WTC11 (cell line): ENCODE results near the gene ZNF853.
A peak's percentile ranks its signal among the peaks of the same experiment; 100 is the strongest.

Experiments used
- ATF1 ChIP-seq: sonication (generic); formaldehyde crosslinking; IDR thresholded peaks from 2 replicates; pipeline ENCODE4 v1.8.1; 2023; ENCODE audit warnings: mild to moderate bottlenecking, moderate library complexity, missing genetic modification reagents
- ATF3 ChIP-seq: sonication (generic); formaldehyde crosslinking; conservative IDR thresholded peaks from 2 replicates; pipeline ENCODE4 v1.8.1; 2022; ENCODE audit warnings: mild to moderate bottlenecking, missing genetic modification reagents
- CREB1 ChIP-seq: sonication (generic); formaldehyde crosslinking; IDR thresholded peaks from 2 replicates; pipeline ENCODE4 v1.8.0; 2023; ENCODE audit warnings: mild to moderate bottlenecking, missing genetic modification reagents
- KAT7 ChIP-seq: sonication (generic); formaldehyde crosslinking; IDR thresholded peaks from 2 replicates; pipeline ENCODE4 v1.8.1; 2023; ENCODE audit warnings: missing genetic modification reagents, mild to moderate bottlenecking, borderline replicate concordance
- NR2C2 ChIP-seq: sonication (generic); formaldehyde crosslinking; IDR thresholded peaks from 2 replicates; pipeline ENCODE4 v1.8.0; 2022; ENCODE audit warnings: mild to moderate bottlenecking, missing genetic modification reagents
- SP1 ChIP-seq: sonication (generic); formaldehyde crosslinking; conservative IDR thresholded peaks from 2 replicates; pipeline ENCODE4 v1.8.1; 2022; ENCODE audit warnings: missing genetic modification reagents
- ZNF232 ChIP-seq: sonication (generic); formaldehyde crosslinking; IDR thresholded peaks from 2 replicates; pipeline ENCODE4 v1.8.0; 2022; ENCODE audit warnings: mild to moderate bottlenecking, missing genetic modification reagents
- TF ChIP-seq, protein P1 (sequence below): fragments of 200-600 bp; IDR thresholded peaks from 2 replicates; pipeline ENCODE4 v1.8.0; 2022; ENCODE audit warnings: antibody characterized with exemption

GRCh38 chr7:6615723-6616555, 529 bp downstream of the ZNF853 start:
- TF ChIP-seq ATF3 (CRISPR knock-in tag) = no peak
- TF ChIP-seq, protein P1, sequence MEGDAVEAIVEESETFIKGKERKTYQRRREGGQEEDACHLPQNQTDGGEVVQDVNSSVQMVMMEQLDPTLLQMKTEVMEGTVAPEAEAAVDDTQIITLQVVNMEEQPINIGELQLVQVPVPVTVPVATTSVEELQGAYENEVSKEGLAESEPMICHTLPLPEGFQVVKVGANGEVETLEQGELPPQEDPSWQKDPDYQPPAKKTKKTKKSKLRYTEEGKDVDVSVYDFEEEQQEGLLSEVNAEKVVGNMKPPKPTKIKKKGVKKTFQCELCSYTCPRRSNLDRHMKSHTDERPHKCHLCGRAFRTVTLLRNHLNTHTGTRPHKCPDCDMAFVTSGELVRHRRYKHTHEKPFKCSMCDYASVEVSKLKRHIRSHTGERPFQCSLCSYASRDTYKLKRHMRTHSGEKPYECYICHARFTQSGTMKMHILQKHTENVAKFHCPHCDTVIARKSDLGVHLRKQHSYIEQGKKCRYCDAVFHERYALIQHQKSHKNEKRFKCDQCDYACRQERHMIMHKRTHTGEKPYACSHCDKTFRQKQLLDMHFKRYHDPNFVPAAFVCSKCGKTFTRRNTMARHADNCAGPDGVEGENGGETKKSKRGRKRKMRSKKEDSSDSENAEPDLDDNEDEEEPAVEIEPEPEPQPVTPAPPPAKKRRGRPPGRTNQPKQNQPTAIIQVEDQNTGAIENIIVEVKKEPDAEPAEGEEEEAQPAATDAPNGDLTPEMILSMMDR = no peak
- no peak for TF ChIP-seq ZNF232 (CRISPR knock-in tag)
- TF ChIP-seq SP1 (CRISPR knock-in tag) = peak; percentile 44; the same call in 1 of the 2 replicates
- no peak for TF ChIP-seq CREB1 (CRISPR knock-in tag)
- no peak for TF ChIP-seq NR2C2 (CRISPR knock-in tag)
- no peak for TF ChIP-seq KAT7 (CRISPR knock-in tag)
- no peak for TF ChIP-seq ATF1 (CRISPR knock-in tag)
